SK-N-MC (cell line): ENCODE measurements around the gene GNAQ.

ENCODE experiments used
- EZH2 ChIP-seq: fragments of 200-600 bp; sonication (generic); IDR thresholded peaks from one replicate; pipeline ENCODE4 v1.6.1; 2017; ENCODE audit warnings: antibody characterized with exemption
- POLR2AphosphoS5 ChIP-seq: IDR thresholded peaks from 2 replicates; pipeline ENCODE4 v1.6.1; 2012; ENCODE audit warnings: mild to moderate bottlenecking, low read depth, low read length, borderline replicate concordance

DNA sequence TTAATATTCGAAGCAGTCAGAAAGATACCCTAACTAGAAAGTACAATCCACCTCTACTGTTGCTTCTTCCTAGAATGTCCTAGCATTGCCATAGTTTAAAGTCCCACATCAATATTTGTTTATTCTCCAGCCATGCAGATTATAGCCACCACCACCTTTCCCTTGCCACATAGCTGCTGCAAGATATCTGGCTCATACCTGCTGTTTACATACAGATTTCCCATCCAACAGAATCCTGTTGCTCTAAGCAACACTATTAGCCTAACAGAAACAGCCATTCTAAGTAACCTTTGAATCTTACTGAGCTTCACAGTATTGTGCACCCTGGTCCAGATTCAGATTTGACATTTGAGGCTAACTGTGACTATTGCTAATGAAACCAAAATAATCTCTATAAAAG, 45.6 kb downstream of the GNAQ start:
- no peak for TF ChIP-seq EZH2
- TF ChIP-seq POLR2AphosphoS5 = no peak
